ENCODE measurements around the gene RTN4R. TPM values are rescaled to one million over a fixed set of nuclear protein-coding genes. Genes with fewer than 3 reads are reported as not detected.
A peak's percentile ranks its signal among the peaks of the same experiment; 100 is the strongest.

RTN4R gene
- total and polyA plus RNA-seq, 9 of the 15 experiments (the other 6 are each of a cell fraction or from before 2014, with no cell fraction given): 0.04 to 2.8 (median 1.4) TPM; not detected in 3

DNA sequence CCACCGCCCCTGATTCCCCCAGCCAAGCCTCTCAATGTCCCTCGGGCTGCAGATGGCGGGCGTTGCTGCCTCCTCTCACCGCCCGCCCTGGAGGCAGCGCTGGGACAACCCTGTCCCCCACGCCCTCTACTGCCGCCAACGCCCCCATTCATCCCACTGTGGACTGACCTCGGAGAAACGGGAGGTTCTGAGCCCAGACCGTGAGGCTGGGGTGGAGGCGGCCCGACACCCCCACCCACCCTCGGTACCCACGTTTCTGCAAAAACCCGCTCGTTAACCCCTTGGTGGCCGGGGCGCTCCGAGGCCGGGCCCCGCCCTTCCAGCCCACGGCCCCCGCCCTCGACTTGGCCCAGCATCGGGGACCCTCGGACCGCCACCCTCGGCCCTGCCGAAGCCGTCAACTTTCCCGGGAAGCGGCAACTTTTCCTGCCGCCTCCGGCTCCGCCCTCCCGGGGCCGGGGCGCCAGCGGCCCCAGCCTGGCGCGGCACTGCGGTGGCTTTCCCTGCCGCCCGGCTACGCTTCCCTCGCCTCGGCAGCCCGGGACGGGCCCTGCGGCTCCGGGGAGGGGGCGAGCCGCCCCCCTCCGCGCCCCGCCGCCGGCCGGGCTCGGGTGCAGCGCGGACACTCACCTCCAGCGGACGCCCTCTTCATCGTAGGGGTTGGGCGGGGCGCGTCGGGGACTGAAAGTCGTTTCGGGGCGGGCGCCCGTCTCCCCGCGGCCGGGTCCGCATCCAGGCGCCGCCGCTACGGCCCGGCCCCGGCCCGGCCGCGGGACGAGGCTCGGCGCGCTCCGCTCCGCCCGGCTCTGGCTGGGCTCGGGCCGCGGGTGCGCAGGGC lies 458 bp downstream of the RTN4R start (continued):
- TF ChIP-seq POLR2G (IDR thresholded peaks at IDR 0.05; ENCODE audit: low read depth, low read length) (no peak), TCF7L2 (IDR thresholded peaks at IDR 0.05; ENCODE audit: low read depth, low read length) (no peak), ZFPM2 (CRISPR knock-in tag; IDR thresholded peaks at IDR 0.05) (no peak), FOXJ3 (CRISPR knock-in tag; IDR thresholded peaks at IDR 0.05) (no peak), ZNF134 (CRISPR knock-in tag; conservative IDR thresholded peaks at IDR 0.05) (no peak), ZBED1 (IDR thresholded peaks at IDR 0.05) (peak; percentile 66; the same call in 1 of the 2 replicates), GATA2 (CRISPR knock-in tag; IDR thresholded peaks at IDR 0.05) (no peak), PYGO2 (tag; IDR thresholded peaks at IDR 0.05) (no peak), SLC30A9 (CRISPR knock-in tag; IDR thresholded peaks at IDR 0.05) (0 out of 2 replicates have a peak, but pooled peaks have one; percentile 43)
- TF ChIP-seq, protein P1, sequence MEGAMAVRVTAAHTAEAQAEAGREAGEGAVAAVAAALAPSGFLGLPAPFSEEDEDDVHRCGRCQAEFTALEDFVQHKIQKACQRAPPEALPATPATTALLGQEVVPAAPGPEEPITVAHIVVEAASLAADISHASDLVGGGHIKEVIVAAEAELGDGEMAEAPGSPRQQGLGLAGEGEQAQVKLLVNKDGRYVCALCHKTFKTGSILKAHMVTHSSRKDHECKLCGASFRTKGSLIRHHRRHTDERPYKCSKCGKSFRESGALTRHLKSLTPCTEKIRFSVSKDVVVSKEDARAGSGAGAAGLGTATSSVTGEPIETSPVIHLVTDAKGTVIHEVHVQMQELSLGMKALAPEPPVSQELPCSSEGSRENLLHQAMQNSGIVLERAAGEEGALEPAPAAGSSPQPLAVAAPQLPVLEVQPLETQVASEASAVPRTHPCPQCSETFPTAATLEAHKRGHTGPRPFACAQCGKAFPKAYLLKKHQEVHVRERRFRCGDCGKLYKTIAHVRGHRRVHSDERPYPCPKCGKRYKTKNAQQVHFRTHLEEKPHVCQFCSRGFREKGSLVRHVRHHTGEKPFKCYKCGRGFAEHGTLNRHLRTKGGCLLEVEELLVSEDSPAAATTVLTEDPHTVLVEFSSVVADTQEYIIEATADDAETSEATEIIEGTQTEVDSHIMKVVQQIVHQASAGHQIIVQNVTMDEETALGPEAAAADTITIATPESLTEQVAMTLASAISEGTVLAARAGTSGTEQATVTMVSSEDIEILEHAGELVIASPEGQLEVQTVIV (CRISPR knock-in tag; IDR thresholded peaks at IDR 0.05; ENCODE audit: borderline replicate concordance): peak; percentile 72; the same call in 1 of the 2 replicates
- TF ChIP-seq, protein P2, sequence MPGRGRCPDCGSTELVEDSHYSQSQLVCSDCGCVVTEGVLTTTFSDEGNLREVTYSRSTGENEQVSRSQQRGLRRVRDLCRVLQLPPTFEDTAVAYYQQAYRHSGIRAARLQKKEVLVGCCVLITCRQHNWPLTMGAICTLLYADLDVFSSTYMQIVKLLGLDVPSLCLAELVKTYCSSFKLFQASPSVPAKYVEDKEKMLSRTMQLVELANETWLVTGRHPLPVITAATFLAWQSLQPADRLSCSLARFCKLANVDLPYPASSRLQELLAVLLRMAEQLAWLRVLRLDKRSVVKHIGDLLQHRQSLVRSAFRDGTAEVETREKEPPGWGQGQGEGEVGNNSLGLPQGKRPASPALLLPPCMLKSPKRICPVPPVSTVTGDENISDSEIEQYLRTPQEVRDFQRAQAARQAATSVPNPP (IDR thresholded peaks at IDR 0.05; ENCODE audit: borderline replicate concordance, insufficient read depth, insufficient read length): no peak
- TF ChIP-seq, protein P3, sequence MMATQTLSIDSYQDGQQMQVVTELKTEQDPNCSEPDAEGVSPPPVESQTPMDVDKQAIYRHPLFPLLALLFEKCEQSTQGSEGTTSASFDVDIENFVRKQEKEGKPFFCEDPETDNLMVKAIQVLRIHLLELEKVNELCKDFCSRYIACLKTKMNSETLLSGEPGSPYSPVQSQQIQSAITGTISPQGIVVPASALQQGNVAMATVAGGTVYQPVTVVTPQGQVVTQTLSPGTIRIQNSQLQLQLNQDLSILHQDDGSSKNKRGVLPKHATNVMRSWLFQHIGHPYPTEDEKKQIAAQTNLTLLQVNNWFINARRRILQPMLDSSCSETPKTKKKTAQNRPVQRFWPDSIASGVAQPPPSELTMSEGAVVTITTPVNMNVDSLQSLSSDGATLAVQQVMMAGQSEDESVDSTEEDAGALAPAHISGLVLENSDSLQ (IDR thresholded peaks at IDR 0.05): no peak

Data from K562 (cell line).